Measurements from ENCODE around the gene ILK. TPM values are rescaled to one million over a fixed set of nuclear protein-coding genes. Genes with fewer than 3 reads are reported as not detected.

Gene ILK
- polyA plus RNA-seq, 1 experiment = 654 TPM

DNA sequence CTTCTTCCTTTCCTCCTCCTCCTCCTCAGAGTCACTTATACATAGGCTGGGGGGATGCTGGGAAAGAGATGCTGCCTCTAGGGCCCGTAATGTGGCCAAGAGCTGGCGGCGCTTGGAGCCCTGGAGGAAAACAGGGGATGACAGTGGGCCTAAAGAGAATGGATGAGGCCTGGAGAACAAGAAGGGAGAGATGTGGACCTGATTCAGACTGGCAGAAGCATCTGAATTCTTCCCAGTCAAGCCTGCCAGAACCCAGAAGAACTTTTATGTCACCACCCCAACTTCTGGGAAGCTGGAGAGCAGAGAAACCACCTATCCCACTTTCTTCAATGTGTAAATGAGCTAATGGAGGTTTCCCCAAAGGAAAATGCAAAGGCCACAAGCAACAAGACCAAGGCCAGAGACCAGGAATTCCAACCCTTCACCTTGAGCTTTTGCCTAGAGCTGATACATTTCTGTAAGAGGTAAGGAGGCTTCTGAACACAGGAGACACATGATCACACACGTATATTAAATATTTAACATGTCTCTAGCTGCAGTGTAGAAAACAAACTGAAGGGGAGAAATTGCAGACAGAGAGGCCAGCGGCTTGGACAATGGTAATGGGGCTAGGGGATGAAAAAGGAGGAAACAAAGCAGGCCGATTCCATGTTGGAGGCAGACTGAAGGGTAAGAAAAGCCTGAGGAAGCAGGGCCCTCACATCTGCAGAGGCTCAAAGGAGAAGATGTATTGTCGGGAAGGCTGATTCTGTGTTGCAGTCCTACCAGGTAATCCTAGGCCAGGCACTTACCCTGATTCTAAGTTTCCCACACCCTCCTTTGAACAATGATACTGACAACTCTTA is 1.3 kb upstream of the ILK start:
- no peak for DNase-seq (ENCODE audit: low read depth)
- peaks cover 22% of the 10 kb centered on the region for H3K36me3 ChIP-seq (ENCODE audit: control insufficient read depth, insufficient read depth, low read length)
- TF ChIP-seq CTCF (IDR thresholded peaks at IDR 0.05; ENCODE audit: insufficient read depth, low read depth, low read length) = no peak
- H3K4me3 ChIP-seq (ENCODE audit: low read depth, low read length) = peak overlapping the region; percentile 84
- POLR2A ChIA-PET = no interaction called here
- CTCF ChIA-PET = interaction anchor here (0.9 to 3.9 kb wide), 3 partner anchors 8 to 81 kb away, joined by 3 to 17 read pairs (median 5); partner anchors contain the start of gene MRPL17
- H3K27me3 ChIP-seq (ENCODE audit: control insufficient read depth, insufficient read depth, low read length) = no peaks in the 10 kb centered on the region

DNA sequence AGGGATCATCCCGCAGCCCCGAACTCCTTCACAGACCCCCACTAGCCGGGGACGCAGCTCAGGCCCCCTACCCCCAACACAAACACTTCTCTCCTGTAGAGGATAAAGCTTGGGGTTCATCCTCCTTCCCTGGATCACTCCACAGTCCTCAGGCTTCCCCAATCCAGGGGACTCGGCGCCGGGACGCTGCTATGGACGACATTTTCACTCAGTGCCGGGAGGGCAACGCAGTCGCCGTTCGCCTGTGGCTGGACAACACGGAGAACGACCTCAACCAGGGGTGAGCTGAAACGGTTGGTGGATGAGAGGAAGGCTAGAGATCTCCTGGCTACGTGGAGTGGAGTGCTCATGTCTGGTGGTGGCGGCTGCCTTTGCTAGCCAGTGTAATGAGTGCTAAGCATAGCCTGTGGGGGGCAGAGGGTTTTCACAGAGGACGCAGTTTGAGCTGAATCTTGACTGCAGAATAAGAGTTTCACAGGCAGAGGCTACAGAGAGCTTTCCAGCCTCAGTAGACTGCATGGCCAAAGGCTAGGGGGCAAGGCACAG is 580 bp downstream of the ILK start:
- Histone ChIP-seq H3K4me3 (ENCODE audit: low read depth, low read length) (peak overlapping the region; percentile 84), H3K36me3 (ENCODE audit: control insufficient read depth, insufficient read depth, low read length) (peaks cover 27% of the 10 kb centered on the region), H3K27me3 (ENCODE audit: control insufficient read depth, insufficient read depth, low read length) (no peaks in the 10 kb centered on the region)
- TF ChIP-seq CTCF (IDR thresholded peaks at IDR 0.05; ENCODE audit: insufficient read depth, low read depth, low read length) = peak; percentile 43
- DNase-seq (ENCODE audit: low read depth) = no peak
- ChIA-PET CTCF (interaction anchor here (0.6 to 3.9 kb wide), 10 partner anchors 10 to 404 kb away, joined by 3 to 17 read pairs (median 4); partner anchors contain the start of genes MRPL17 and TPP1), POLR2A (no interaction called here)

GRCh38 chr11:6604790-6605189 is 1.2 kb downstream of the ILK start:
- H3K27me3 ChIP-seq (ENCODE audit: control insufficient read depth, insufficient read depth, low read length) = no peaks in the 10 kb centered on the region
- TF ChIP-seq CTCF (IDR thresholded peaks at IDR 0.05; ENCODE audit: insufficient read depth, low read depth, low read length) = no peak
- CTCF ChIA-PET = interaction anchor here (0.8 to 3.9 kb wide), 8 partner anchors 10 to 102 kb away, joined by 3 to 17 read pairs (median 6); partner anchors contain the start of gene TPP1
- H3K36me3 ChIP-seq (ENCODE audit: control insufficient read depth, insufficient read depth, low read length) = peaks cover 29% of the 10 kb centered on the region
- H3K4me3 ChIP-seq (ENCODE audit: low read depth, low read length) = peak overlapping the region; percentile 84
- no peak for DNase-seq (ENCODE audit: low read depth)
- POLR2A ChIA-PET = interaction anchor here (0.7 kb wide), 1 partner anchor 18 kb away, joined by 5 read pairs; no protein-coding TSS in a partner anchor

- CTCF ChIA-PET = interaction anchor here (0.7 to 2.4 kb wide), 8 partner anchors 12 to 244 kb away, joined by 3 to 11 read pairs (median 4); partner anchors contain the start of genes MRPL17 and TPP1
- POLR2A ChIA-PET = interaction anchor here (1.0 kb wide), 1 partner anchor 12 kb away, joined by 4 read pairs; the partner anchor contains the start of gene TPP1
- Histone ChIP-seq H3K4me3 (ENCODE audit: low read depth, low read length) (no peak overlapping the region; the same call in 1 of the 2 replicates), H3K27me3 (ENCODE audit: control insufficient read depth, insufficient read depth, low read length) (no peaks in the 10 kb centered on the region), H3K36me3 (ENCODE audit: control insufficient read depth, insufficient read depth, low read length) (peaks cover 32% of the 10 kb centered on the region)
- DNase-seq (ENCODE audit: low read depth) = peak; percentile 80
- TF ChIP-seq CTCF (IDR thresholded peaks at IDR 0.05; ENCODE audit: insufficient read depth, low read depth, low read length) = no peak
Measured at GRCh38 chr11:6606471-6607189, 3.1 kb downstream of the ILK start.
